ENCODE measurements around the gene BTBD1.

The BTBD1 gene

DNA sequence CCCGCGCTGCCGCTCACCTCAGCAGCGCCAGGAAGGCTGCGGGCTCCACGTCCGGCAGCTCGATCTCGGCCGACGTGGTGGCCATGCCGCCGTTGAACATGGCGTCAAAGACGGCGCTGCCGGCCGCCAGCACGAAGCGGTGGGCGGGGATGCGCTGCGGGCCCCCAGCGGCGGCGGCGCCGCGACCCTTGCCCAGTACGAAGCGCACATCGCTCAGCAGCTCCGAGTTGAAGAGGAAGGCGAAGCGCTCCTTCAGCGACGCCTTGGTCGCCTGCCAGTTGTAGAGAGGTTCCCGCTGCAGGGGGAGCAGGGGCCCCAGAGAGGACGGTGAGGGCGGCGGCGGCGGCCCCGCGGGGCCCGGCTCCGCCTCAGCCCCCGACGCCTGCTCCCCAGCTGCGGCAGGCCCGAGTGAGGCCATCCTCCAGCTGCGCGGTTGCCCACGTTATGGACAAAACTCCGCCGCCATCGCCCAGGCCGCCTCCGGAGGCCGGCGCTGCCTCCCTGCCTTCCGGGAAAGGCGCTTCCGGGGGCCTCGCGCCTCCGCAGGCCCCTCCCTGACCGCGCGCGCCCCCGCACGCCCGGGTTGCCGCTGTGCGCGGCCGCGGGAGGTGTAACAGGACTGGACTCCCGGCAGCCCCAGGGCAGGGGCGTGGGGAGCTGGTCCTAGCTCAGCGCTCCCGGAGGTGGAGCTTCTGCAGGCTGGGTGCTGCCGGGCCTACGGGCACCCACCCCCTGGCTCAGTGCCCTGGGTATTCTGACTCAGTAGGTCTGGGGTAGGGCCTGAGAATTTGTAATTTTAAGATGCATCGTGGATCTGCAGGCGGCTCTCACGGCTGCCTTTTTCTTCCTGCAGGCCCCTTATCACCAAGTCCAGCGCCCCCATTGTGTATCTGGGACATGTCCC, at the start of gene BTBD1:
Gene BTBD1, minus strand, starts transcription at position 519 of the 904 bp plus-strand sequence. Its CDS starts 101 bp downstream, at position 418.
- peak; percentile 75 for DNase-seq (ENCODE audit: low read depth)
- TF ChIP-seq, protein P1, sequence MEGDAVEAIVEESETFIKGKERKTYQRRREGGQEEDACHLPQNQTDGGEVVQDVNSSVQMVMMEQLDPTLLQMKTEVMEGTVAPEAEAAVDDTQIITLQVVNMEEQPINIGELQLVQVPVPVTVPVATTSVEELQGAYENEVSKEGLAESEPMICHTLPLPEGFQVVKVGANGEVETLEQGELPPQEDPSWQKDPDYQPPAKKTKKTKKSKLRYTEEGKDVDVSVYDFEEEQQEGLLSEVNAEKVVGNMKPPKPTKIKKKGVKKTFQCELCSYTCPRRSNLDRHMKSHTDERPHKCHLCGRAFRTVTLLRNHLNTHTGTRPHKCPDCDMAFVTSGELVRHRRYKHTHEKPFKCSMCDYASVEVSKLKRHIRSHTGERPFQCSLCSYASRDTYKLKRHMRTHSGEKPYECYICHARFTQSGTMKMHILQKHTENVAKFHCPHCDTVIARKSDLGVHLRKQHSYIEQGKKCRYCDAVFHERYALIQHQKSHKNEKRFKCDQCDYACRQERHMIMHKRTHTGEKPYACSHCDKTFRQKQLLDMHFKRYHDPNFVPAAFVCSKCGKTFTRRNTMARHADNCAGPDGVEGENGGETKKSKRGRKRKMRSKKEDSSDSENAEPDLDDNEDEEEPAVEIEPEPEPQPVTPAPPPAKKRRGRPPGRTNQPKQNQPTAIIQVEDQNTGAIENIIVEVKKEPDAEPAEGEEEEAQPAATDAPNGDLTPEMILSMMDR (IDR thresholded peaks at IDR 0.05; ENCODE audit: low read depth, low read length, missing control alignments) = no peak
- H3K4me3 ChIP-seq (ENCODE audit: low read depth, low read length) = peak within 1 kb of the TSS; percentile 87

DNA sequence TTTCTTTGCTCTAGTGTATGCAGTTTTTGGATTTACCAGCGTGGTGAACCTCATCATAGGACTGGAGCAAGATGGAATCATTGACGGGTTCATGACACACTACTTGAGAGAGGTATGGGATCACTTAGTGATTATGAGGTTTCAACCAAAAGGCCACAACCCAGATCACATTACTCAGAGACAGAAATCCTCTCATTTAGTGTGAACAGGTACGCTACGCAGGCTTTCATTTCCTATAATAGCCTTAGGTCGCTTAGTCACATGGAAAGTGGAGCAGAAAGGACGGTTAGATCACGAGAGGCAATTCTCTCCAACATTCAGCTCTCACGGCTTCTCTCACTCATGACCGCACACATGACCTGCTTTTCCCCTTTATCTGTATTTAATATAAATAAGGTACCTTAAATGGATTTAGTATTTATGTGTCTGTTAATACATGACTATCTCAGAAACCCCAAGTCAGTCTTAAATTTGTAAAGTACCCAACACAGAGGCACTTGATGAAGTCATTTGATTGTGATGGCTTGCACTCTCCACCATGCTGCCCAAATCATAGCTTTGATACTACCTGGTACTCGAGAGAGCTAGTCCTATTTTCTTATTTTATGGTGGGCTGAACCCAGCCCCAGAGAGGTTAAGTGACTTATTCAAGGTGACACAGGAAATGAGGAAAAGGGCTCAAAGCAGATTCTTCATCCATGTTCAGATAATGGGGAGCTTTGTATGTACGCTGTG, 48.9 kb upstream of the BTBD1 start:
- TF ChIP-seq, protein P1 (IDR thresholded peaks at IDR 0.05; ENCODE audit: low read depth, low read length, missing control alignments) = no peak
- H3K4me3 ChIP-seq (ENCODE audit: low read depth, low read length) = no peak overlapping the region
- peak; percentile 66 for DNase-seq (ENCODE audit: low read depth)

DNA sequence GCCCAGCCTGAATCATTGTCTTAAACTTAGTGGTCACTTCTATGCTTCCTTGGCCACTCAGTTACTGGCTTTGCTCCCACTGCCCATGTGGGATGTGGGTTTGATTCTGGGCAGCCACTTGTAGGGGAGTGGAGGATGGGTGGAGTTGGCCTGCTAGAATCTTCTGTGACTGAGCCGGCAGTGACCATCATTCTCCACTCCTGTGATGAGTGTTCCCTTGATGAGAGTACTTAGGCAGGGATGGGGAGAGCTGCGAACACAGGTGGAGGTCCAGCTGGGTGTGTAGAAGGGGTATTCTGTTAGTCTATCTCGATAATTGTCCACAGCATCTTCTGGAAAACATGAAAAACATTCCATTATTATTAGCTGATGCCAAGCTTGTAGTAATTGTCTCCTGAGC, 48.4 kb upstream of the BTBD1 start:
- H3K4me3 ChIP-seq (ENCODE audit: low read depth, low read length) = no peak overlapping the region
- no peak for DNase-seq (ENCODE audit: low read depth)
- TF ChIP-seq, protein P1 (IDR thresholded peaks at IDR 0.05; ENCODE audit: low read depth, low read length, missing control alignments) = no peak

DNA sequence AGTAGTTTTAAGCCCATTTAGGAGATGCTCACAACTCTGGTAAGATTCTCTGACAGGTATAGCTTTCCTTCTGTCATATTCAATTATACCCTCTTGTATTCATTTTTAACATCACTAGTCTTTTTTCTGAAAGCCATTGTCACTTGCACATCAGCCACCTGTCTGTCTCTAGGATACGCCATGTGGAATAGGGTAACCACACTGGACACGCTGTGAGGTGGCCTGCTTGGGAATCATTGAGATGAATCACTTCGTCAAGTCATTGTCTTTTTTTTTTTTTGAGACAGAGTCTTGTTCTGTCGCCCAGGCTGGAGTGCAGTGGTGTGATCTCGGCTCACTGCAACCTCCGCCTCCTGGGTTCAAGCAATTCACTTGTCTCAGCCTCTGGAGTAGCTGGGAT, 47.8 kb upstream of the BTBD1 start:
- no peak overlapping the region for H3K4me3 ChIP-seq (ENCODE audit: low read depth, low read length)
- TF ChIP-seq, protein P1 (IDR thresholded peaks at IDR 0.05; ENCODE audit: low read depth, low read length, missing control alignments) = no peak
- no peak for DNase-seq (ENCODE audit: low read depth)

DNA sequence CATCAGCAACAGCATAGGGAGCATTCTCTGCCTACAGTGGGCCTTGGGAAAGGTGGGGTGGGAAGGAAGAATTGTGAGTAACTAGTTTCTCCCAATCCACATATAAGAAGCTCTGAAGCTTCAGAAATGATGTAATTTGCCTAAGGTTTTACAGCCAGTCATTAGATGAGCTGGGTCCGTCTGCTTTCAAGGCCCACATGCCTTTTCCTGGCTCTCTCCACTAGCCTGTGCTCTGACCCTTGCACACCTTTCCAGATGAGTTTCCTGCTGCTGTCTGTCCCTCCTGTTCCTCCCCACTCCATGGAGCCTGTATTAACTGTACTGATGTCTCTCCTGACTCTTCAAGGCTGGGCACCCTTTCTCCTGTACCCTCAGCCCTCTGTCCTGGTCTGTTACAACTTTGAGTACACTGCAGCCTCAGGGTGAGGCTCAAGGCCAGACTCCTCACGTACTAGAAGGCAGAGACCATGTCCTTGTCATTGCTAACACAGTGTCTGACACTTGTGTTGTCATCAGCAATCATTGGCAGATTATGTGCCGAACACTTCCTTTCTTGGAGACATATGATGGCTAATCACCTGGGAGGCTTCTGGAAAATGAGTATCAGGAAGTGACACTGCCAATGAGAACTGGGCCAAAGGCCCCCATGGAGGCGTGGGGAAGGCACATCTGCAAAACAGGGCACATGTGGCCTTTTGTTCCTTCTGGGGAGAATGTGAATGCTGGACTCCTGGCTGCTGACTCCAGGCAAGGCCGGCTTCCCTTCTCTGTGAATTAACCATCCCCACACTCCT, 47.0 kb upstream of the BTBD1 start:
- no peak for DNase-seq (ENCODE audit: low read depth)
- no peak overlapping the region for H3K4me3 ChIP-seq (ENCODE audit: low read depth, low read length)
- TF ChIP-seq, protein P1 (IDR thresholded peaks at IDR 0.05; ENCODE audit: low read depth, low read length, missing control alignments) = no peak

DNA sequence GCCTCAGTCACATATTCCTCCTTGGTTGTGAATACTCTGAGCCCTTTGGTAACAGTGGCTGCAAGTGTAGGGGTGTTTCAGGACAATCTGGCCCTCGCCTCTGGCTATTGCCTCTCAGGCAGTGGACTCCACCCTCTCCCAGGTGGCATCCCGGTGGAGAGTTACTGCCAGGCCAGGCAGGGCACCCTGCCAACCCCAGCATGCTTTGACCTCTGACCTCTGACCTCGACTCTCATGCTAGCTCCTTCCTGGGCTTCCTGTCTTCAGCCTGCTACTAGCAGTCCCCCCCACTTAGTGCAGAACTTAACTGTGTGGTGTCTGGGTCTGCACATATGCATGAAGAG, 45.9 kb upstream of the BTBD1 start:
- H3K4me3 ChIP-seq (ENCODE audit: low read depth, low read length) = no peak overlapping the region
- TF ChIP-seq, protein P1 (IDR thresholded peaks at IDR 0.05; ENCODE audit: low read depth, low read length, missing control alignments) = no peak

More for the DNA sequence above, 45.9 kb upstream of the BTBD1 start:
- no peak for DNase-seq (ENCODE audit: low read depth)

All from GM12864 (cell line).